ENCODE results near the gene BTG1. TPM values are rescaled to one million over a fixed set of nuclear protein-coding genes. Genes with fewer than 3 reads are reported as not detected.

BTG1 gene
- total and polyA plus RNA-seq, 2 of the 4 experiments (the other 2 are of a cell fraction): 3.8 to 33.5 TPM

DNA sequence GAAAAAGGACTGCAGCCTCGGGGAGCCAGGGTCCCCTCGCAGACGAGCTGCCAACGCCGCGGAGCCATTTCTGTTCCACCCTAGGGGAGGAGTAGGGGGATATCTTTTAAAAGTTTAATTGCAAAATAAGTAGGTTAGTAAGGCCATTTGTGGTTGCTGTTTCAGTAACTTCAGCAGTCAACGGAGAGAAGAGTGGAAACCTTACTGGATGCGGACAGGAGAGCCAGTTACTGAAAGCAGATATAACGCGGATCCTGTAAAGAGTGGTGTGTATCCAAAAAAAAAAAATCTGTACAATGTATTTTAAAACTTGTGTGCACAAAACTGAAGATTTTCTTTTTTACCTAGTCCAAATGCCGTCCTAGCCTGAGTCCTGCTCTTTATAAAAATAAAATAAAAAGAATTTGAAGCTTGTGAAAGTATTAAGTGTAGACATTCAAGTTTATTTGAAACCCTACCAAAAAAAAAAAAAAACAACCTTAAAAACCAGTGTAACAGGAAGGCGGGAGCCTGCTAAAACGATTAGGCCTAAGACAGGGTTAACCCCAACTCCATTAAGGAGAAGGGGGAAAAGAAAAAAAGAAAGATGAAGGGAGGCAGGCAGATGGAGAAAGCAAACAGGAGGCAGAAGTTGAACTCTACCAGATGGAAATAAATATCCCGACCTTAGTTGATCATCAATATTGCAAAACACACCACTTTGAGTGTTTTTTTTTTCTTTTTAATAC, 1.0 kb upstream of the BTG1 start:
- Histone ChIP-seq H2AK9ac (replicated peaks; ENCODE audit: low read depth, low read length, poor library complexity) (peak overlapping the region; percentile 92), H2BK15ac (ENCODE audit: low read depth, low read length) (peak overlapping the region; percentile 64; the same call in 1 of the 3 replicates), H4K91ac (ENCODE audit: insufficient read depth, low read depth, low read length) (peak overlapping the region; percentile 55), H2BK120ac (ENCODE audit: low read depth, low read length) (peak overlapping the region; percentile 67; the same call in 1 of the 2 replicates), H3K4me2 (ENCODE audit: low read depth, low read length) (peak overlapping the region; percentile 66), H2AK5ac (ENCODE audit: low read depth, low read length) (no peak overlapping the region), H3K23ac (ENCODE audit: low read depth, low read length) (peak overlapping the region; percentile 83), H4K20me1 (ENCODE audit: insufficient read depth, low read length) (peaks cover 27% of the 10 kb centered on the region), H4K8ac (ENCODE audit: low read depth in 2 of 2, low read length in 2 of 2) (peak overlapping the region; percentile 16 to 50; a peak in 2 of 4 replicates), H3K9me1 (ENCODE audit: insufficient read depth, low read length) (no peaks in the 10 kb centered on the region), H3K18ac (ENCODE audit: low read depth, low read length) (peak overlapping the region; percentile 42), H3K9ac (ENCODE audit: low read depth, low read length) (peak overlapping the region; percentile 89), H3K4me1 (ENCODE audit: control insufficient read depth, insufficient read depth, low read length) (no peaks in the 10 kb centered on the region), H3K4ac (ENCODE audit: low read depth, low read length) (peak overlapping the region; percentile 62), H3K14ac (replicated peaks; ENCODE audit: low read depth, low read length) (peak overlapping the region; percentile 79), H3K4me3 (ENCODE audit: insufficient read depth, low read depth, low read length) (peak overlapping the region; percentile 71), H2BK20ac (ENCODE audit: low read depth, low read length) (peak overlapping the region; percentile 59; the same call in 1 of the 2 replicates), H3K27me3 (ENCODE audit: control insufficient read depth, insufficient read depth, low read length) (no peaks in the 10 kb centered on the region), H2AFZ (replicated peaks; ENCODE audit: low read length, poor library complexity) (peak overlapping the region; percentile 99), H3K36me3 (ENCODE audit: control insufficient read depth, insufficient read depth, low read length) (peaks cover 22% of the 10 kb centered on the region), H3K56ac (ENCODE audit: extremely low read depth, insufficient read depth, low read length) (peak overlapping the region; percentile 68; the same call in 1 of the 2 replicates), H3K27ac (ENCODE audit: insufficient read depth, low read length) (peak overlapping the region; percentile 92), H2BK5ac (ENCODE audit: low read depth, low read length, poor library complexity, severe bottlenecking) (peak overlapping the region; percentile 86), H4K5ac (ENCODE audit: low read depth, low read length) (0 out of 2 replicates have a peak overlapping the region, but pooled peaks have one; percentile 0), H3K9me3 (ENCODE audit: control insufficient read depth, insufficient read depth, low read length) (no peaks in the 10 kb centered on the region), H3K79me1 (ENCODE audit: low read depth in 1 of 2, low read length in 2 of 2) (0 out of 4 replicates have a peak, but pooled peaks cover 3 to 5% of the 10 kb centered on the region in 2 experiments)
- in situ Hi-C loops (cut with MboI; ENCODE audit: low sequenced_read_pairs): loop anchor here (10.0 kb wide), 1 partner anchor 762 kb away; no protein-coding TSS in a partner anchor
- intact Hi-C loops (cut with micrococcal nuclease): loop anchor here (1.0 to 5.0 kb wide), 4 partner anchors 151 to 424 kb away; no protein-coding TSS in a partner anchor
- ATAC-seq (ENCODE audit: low read depth) (no peak), DNase-seq (peak; percentile 59)
- ChIA-PET CTCF (interaction anchor here (0.6 to 1.0 kb wide), 8 partner anchors 8 to 418 kb away, joined by 3 to 5 read pairs (median 3); no protein-coding TSS in a partner anchor), POLR2A (ENCODE audit: unreplicated experiment) (interaction anchor here (0.5 to 1.3 kb wide), 10 partner anchors 10 to 791 kb away, joined by 3 to 9 read pairs (median 4); no protein-coding TSS in a partner anchor)
- dilution Hi-C loops (cut with HindIII; ENCODE audit: low sequenced_read_pairs, unreplicated experiment): no loop called here
- WGBS, 2 experiments (ENCODE audit: extremely low coverage in 2 of 2, insufficient read length in 1 of 2): 0% methylated on average over 2 of the region's 14 CpGs; no CpG with 5 or more reads in 1 of the 2 experiments
- BruUV-seq (replicated peaks): no TSS peak
- TF ChIP-seq RAD21 (IDR thresholded peaks at IDR 0.05; ENCODE audit: low read length): peak; percentile 2; the same call in 1 of the 2 replicates
- TF ChIP-seq USF2 (IDR thresholded peaks at IDR 0.05; ENCODE audit: low read depth, low read length): no peak
- 0 out of 2 replicates have a peak, but pooled peaks have one; percentile 11 for TF ChIP-seq CEBPB (IDR thresholded peaks at IDR 0.05; ENCODE audit: low read depth, low read length)
- TF ChIP-seq SMC3 (IDR thresholded peaks at IDR 0.05; ENCODE audit: low read depth, low read length): no peak
- TF ChIP-seq, protein P1, sequence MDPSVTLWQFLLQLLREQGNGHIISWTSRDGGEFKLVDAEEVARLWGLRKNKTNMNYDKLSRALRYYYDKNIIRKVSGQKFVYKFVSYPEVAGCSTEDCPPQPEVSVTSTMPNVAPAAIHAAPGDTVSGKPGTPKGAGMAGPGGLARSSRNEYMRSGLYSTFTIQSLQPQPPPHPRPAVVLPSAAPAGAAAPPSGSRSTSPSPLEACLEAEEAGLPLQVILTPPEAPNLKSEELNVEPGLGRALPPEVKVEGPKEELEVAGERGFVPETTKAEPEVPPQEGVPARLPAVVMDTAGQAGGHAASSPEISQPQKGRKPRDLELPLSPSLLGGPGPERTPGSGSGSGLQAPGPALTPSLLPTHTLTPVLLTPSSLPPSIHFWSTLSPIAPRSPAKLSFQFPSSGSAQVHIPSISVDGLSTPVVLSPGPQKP (IDR thresholded peaks at IDR 0.05; ENCODE audit: borderline replicate concordance, low read depth, low read length): no peak
- TF ChIP-seq RFX5 (IDR thresholded peaks at IDR 0.05; ENCODE audit: low read depth, low read length): no peak
- TF ChIP-seq MAFK (IDR thresholded peaks at IDR 0.05; ENCODE audit: low read depth, low read length): no peak
- TF ChIP-seq MXI1 (IDR thresholded peaks at IDR 0.05; ENCODE audit: borderline replicate concordance, low read depth, low read length): no peak
- TF ChIP-seq CTCF (conservative IDR thresholded peaks at IDR 0.05; ENCODE audit: low read depth, low read length): no peak
- TF ChIP-seq NFE2L2 (IDR thresholded peaks at IDR 0.05; ENCODE audit: low read depth, low read length): no peak
- TF ChIP-seq BHLHE40 (IDR thresholded peaks at IDR 0.05; ENCODE audit: low read depth, low read length): no peak
- TF ChIP-seq RCOR1 (IDR thresholded peaks at IDR 0.05; ENCODE audit: insufficient replicate concordance, low read length): no peak
- TF ChIP-seq POLR2A (IDR thresholded peaks at IDR 0.05; ENCODE audit: low read depth, low read length): no peak
